SU-DHL-6 (cell line): Measurements from ENCODE around the gene MACF1.

Source experiments
- H2AFZ ChIP-seq: fragments of 200-600 bp; sonication (generic); 2 replicates; pipeline ENCODE4 v1.6.1; 2014; ENCODE audit warnings: low read depth, mild to moderate bottlenecking, moderate library complexity, mixed read lengths, antibody characterized with exemption, low read length; ENCODE audit not compliant: severe bottlenecking
- H3F3A ChIP-seq: fragments of 200-600 bp; shearing (Covaris generic); 2 replicates; pipeline ENCODE4 v1.6.0; 2016; ENCODE audit warnings: antibody characterized with exemption, mild to moderate bottlenecking; ENCODE audit not compliant: insufficient read depth
- H3K27ac ChIP-seq: fragments of 200-600 bp; sonication (generic); 2 replicates; pipeline ENCODE4 v1.5.1; 2016; ENCODE audit warnings: low read depth, mild to moderate bottlenecking, low read length, moderate library complexity, mixed read lengths
- H3K27me3 ChIP-seq: fragments of 200-600 bp; sonication (generic), shearing (Covaris generic); 2 replicates; pipeline ENCODE4 v1.6.0; 2014; ENCODE audit warnings: mild to moderate bottlenecking, low read length
- H3K36me3 ChIP-seq: fragments of 200-600 bp; sonication (generic); 2 replicates; pipeline ENCODE4 v1.6.1; 2014; ENCODE audit warnings: mild to moderate bottlenecking, low read length, mixed read lengths
- H3K4me2 ChIP-seq: fragments of 300-600, 200-600 bp; shearing (Covaris generic), sonication (generic); 2 replicates; pipeline ENCODE4 v1.6.0; 2014; ENCODE audit warnings: low read length, low read depth, mild to moderate bottlenecking; ENCODE audit not compliant: poor library complexity, severe bottlenecking
- H3K4me3 ChIP-seq: fragments of 200-600 bp; sonication (generic); 2 replicates; pipeline ENCODE4 v1.5.1; 2014; ENCODE audit warnings: antibody characterized with exemption, low read length, mild to moderate bottlenecking, mixed read lengths; ENCODE audit not compliant: insufficient read depth, poor library complexity, severe bottlenecking
- H3K79me2 ChIP-seq: fragments of 200-600 bp; sonication (generic); 2 replicates; pipeline ENCODE4 v1.6.1; 2014; ENCODE audit warnings: mild to moderate bottlenecking, low read length, moderate library complexity; ENCODE audit not compliant: insufficient read depth
- H3K9ac ChIP-seq: fragments of 200-600 bp; sonication (generic); 2 replicates; pipeline ENCODE4 v1.7.0; 2014; ENCODE audit warnings: mild to moderate bottlenecking, low read length
- H3K9me2 ChIP-seq: fragments of 200-600 bp; sonication (generic); replicated peaks from 2 replicates; pipeline ENCODE4 v1.6.1; 2014; ENCODE audit warnings: low read length; ENCODE audit not compliant: insufficient read depth
- H3K9me3 ChIP-seq: fragments of 200-600 bp; sonication (generic); 2 replicates; pipeline ENCODE4 v1.6.1; 2014; ENCODE audit warnings: low read length, mixed read lengths; ENCODE audit not compliant: insufficient read depth
- H4K20me1 ChIP-seq: fragments of 200-600 bp; sonication (generic); 2 replicates; pipeline ENCODE4 v1.6.1; 2014; ENCODE audit warnings: low read depth, mild to moderate bottlenecking, antibody characterized with exemption, low read length, moderate library complexity, mixed read lengths
- CTCF ChIP-seq: fragments of 200-600 bp; sonication (generic); IDR thresholded peaks from one replicate; pipeline ENCODE4 v1.5.1; 2017; ENCODE audit warnings: antibody characterized with exemption, mild to moderate bottlenecking, low read length, moderate library complexity; ENCODE audit not compliant: insufficient read depth, poor library complexity, severe bottlenecking
- EZH2phosphoT487 ChIP-seq: fragments of 200-600 bp; sonication (generic), shearing (Covaris generic); conservative IDR thresholded peaks from 2 replicates; pipeline ENCODE4 v1.6.1; 2018; ENCODE audit warnings: mild to moderate bottlenecking, antibody characterized with exemption, low read length, moderate library complexity, mixed read lengths

Gene MACF1

GRCh38 chr1:39337067-39337466 lies 132.6 kb downstream of the MACF1 start:
- Histone ChIP-seq H2AFZ (no peak overlapping the region), H4K20me1 (no peaks in the 10 kb centered on the region), H3K9me2 (no peaks in the 10 kb centered on the region), H3K9me3 (no peaks in the 10 kb centered on the region), H3K4me3 (no peak overlapping the region), H3K4me2 (no peak overlapping the region), H3K36me3 (peaks cover 15% of the 10 kb centered on the region), H3K27me3 (no peaks in the 10 kb centered on the region), H3F3A (0 out of 2 replicates have a peak, but pooled peaks cover 3% of the 10 kb centered on the region), H3K9ac (no peak overlapping the region), H3K79me2 (no peaks in the 10 kb centered on the region), H3K27ac (no peak overlapping the region)
- TF ChIP-seq CTCF (no peak), EZH2phosphoT487 (no peak)

- Histone ChIP-seq H3K4me2 (no peak overlapping the region), H3K27me3 (no peaks in the 10 kb centered on the region), H3K36me3 (peaks cover 28% of the 10 kb centered on the region), H3K79me2 (no peaks in the 10 kb centered on the region), H3K9ac (no peak overlapping the region), H3K27ac (no peak overlapping the region), H3K4me3 (no peak overlapping the region), H2AFZ (no peak overlapping the region), H3F3A (no peaks in the 10 kb centered on the region), H3K9me3 (no peaks in the 10 kb centered on the region), H4K20me1 (no peaks in the 10 kb centered on the region), H3K9me2 (no peaks in the 10 kb centered on the region)
- no peak for TF ChIP-seq CTCF
- TF ChIP-seq EZH2phosphoT487: no peak
These were observed 138.3 kb downstream of the MACF1 start for GRCh38 chr1:39342776-39343175.

GRCh38 chr1:39344394-39345154 lies 140.1 kb downstream of the MACF1 start:
- no peak for TF ChIP-seq CTCF
- TF ChIP-seq EZH2phosphoT487: no peak
- no peak overlapping the region for H3K27ac ChIP-seq
- H4K20me1 ChIP-seq: no peaks in the 10 kb centered on the region
- no peaks in the 10 kb centered on the region for H3K9me3 ChIP-seq
- H3K4me2 ChIP-seq: no peak overlapping the region
- H3F3A ChIP-seq: no peaks in the 10 kb centered on the region
- H3K27me3 ChIP-seq: no peaks in the 10 kb centered on the region
- H3K4me3 ChIP-seq: no peak overlapping the region
- H2AFZ ChIP-seq: no peak overlapping the region
- no peak overlapping the region for H3K9ac ChIP-seq
- no peaks in the 10 kb centered on the region for H3K79me2 ChIP-seq
- H3K36me3 ChIP-seq: peaks cover 32% of the 10 kb centered on the region
- H3K9me2 ChIP-seq: no peaks in the 10 kb centered on the region
